Measurements from ENCODE around the gene ZNF3.

DNA sequence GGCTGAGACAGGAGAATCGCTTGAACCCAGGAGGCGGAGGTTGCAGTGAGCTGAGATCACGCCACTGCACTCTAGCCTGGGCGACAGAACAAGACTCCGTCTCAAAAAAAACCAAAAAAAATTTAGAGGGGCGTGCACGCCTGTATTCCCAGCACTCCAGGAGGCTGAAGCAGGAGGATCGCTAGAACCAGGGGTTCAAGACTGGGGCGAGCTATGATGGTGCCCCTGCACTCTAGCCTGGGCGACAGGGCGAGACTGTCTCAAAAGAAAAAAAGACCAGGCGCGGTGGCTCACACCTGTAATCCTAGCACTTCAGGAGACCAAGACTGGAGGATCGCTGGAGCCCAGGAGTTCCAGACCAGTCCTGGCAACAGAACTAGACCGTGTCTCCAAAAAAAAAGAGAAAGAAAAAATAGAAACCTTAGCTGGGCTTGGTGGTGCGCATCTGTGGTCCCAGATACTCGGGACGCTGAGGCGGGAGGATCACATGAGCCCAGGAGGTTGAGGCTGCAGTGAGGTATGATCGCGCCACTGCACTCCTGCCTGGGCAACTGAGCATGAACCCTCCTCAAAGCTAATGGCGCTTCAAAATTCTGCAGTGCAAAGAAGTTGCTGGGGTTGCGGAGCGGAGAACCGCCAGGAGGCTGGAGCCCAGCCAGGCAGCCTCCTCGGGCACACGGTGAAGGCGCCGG, 44.9 kb upstream of the ZNF3 start:
- TF ChIP-seq, protein P1, sequence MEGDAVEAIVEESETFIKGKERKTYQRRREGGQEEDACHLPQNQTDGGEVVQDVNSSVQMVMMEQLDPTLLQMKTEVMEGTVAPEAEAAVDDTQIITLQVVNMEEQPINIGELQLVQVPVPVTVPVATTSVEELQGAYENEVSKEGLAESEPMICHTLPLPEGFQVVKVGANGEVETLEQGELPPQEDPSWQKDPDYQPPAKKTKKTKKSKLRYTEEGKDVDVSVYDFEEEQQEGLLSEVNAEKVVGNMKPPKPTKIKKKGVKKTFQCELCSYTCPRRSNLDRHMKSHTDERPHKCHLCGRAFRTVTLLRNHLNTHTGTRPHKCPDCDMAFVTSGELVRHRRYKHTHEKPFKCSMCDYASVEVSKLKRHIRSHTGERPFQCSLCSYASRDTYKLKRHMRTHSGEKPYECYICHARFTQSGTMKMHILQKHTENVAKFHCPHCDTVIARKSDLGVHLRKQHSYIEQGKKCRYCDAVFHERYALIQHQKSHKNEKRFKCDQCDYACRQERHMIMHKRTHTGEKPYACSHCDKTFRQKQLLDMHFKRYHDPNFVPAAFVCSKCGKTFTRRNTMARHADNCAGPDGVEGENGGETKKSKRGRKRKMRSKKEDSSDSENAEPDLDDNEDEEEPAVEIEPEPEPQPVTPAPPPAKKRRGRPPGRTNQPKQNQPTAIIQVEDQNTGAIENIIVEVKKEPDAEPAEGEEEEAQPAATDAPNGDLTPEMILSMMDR (IDR thresholded peaks at IDR 0.05), result no peak
- no peak for TF ChIP-seq POLR2A (IDR thresholded peaks at IDR 0.05)
